Midbrain (tissue), 1 donor: ENCODE data around the gene SKA1.
"Not testable (repeated sequence)": the region's sequence is repeated elsewhere in the genome, so short reads cannot be mapped to it uniquely, and the experiment has no call there.

Source experiments
- DNase-seq: peaks from one replicate; lab custom pipeline; 2025; lab: John Stamatoyannopoulos, UW

The SKA1 gene

GRCh38 chr18:50429207-50429948 lies 54.5 kb downstream of the SKA1 start:
- peak; percentile 32 for DNase-seq

DNA sequence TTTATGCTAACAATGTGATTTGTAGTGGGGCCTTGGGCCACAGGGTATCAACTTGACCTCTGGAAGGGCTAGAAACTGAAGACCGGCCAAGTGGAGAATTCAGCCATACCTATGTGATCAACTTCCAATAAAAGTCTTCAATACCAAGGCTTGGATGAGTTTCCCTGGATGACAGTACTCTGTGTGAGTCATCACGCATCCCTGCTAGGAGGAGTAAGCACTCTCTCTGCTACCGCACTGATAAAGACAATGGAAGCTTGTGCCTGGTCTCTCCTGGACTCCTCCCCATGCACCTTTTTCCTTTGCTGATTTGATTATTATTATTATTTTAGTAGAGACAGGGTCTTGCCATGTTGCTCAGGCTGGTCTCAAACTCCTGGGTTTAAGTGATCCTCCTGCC lies 58.1 kb downstream of the SKA1 start:
- DNase-seq = no peak

DNA sequence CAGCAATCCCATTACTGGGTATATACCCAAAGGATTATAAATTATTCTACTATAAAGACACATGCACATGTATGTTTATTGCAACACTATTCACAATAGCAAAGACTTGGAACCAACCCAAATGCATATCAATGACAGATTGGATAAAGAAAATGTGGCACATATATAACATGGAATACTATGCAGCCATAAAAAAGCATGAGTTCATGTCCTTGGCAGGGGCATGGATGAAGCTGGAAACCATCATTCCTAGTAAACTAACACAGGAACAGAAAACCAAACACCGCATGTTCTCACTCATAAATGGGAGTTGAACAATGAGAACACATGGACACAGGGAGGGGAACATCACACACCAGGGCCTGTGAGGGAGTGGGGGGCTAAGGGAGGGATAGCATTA lies 61.9 kb downstream of the SKA1 start:
- DNase-seq = not testable (repeated sequence)

GRCh38 chr18:50439460-50440015 lies 64.7 kb downstream of the SKA1 start:
- DNase-seq = no peak

DNA sequence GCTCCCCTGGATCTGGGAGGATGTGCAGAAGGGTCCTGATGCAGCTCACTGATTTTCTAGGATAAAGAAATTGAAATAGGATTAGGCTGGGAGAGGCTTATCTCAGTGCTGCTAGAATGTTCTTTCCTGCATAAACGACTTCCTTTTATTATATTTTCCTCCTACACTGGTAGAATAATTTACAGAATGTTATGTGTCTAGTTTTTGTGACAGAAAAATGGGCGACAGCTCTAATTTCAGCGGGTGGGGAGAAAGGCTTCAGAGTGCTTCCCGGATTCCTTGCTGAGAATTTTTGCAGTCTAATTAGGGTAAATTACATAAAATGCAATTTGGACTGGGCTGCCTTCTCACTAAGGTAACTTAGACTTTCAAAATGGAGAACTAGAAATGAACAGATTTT lies 66.2 kb downstream of the SKA1 start:
- no peak for DNase-seq

GRCh38 chr18:50441501-50441900 lies 66.7 kb downstream of the SKA1 start:
- no peak for DNase-seq
